Esophagus squamous epithelium (tissue), 4 donors: ENCODE measurements around the gene NRCAM.

Experiments
- CTCF ChIP-seq, 6 experiments: fragments of 450-650 bp in 4 of 6; fragments of 200-600 bp in 2 of 6; sonication (generic) in 2 of 6; IDR thresholded peaks; one replicate each; pipeline ENCODE4 v1.5.1; 2016 to 2019; ENCODE audit warnings: antibody characterized with exemption in 6 of 6, mild to moderate bottlenecking in 4 of 6, moderate library complexity in 4 of 6
- POLR2A ChIP-seq, 4 donors: fragments of 450-650 bp; IDR thresholded peaks; one replicate each; pipeline ENCODE4 v1.6.1; 2017; ENCODE audit warnings: antibody characterized with exemption in 4 of 4, mild to moderate bottlenecking in 4 of 4, moderate library complexity in 3 of 4

GRCh38 chr7:108164342-108164741 lies 291.9 kb downstream of the NRCAM start:
- TF ChIP-seq CTCF (IDR thresholded peaks at IDR 0.05) (no peak), POLR2A (IDR thresholded peaks at IDR 0.05) (no peak)
